H4 (cell line): ENCODE measurements around the gene PIAS1. TPM values are rescaled to one million over a fixed set of nuclear protein-coding genes. Genes with fewer than 3 reads are reported as not detected.
"Not testable (repeated sequence)": the region's sequence is repeated elsewhere in the genome, so short reads cannot be mapped to it uniquely, and the experiment has no call there.

Source experiments
- DNase-seq: peaks from one replicate; pipeline ENCODE4 v3.0.0-alpha.2; 2015; ENCODE audit warnings: low spot score
- total RNA-seq: library from RNA; depleted of rRNA; stranded (reverse); fragments of >200 nt; shearing (Covaris generic); gene quantifications from 2 replicates; pipeline ENCODE4 v1.2.3, GENCODE V29; 2014

The PIAS1 gene
- total RNA-seq, 1 experiment from 2014 or later = 15.8 TPM

DNA sequence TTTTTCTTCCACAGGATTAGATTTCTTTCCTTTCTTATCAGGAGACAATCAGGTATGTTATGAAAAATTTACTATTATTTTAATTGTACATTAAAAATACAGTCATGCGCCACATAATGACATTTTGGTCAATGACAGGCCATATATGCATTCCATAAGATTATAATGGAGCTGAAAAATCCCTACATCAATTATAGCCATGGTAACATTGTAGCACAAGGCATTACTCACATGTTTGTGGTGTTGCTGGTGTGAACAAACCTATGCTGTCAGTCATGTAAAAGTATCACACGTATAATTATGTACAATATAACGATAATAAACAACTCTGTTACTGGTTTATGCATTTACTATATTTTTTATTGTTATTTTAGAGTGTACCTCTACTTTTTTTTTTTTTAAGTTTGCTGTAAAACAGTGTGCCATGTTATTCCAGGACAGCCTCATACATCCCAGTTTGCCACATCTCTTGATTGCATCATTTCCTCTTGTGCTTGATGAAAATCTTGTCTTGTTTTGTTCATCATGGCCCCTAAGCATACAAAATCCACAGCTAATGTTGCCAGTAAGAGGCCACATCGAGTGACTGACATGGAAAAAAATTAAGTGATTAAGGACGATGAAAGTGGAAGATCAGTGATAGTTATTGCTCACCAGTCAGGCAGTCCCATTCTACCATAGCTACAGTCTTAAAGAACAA, 129.7 kb downstream of the PIAS1 start:
- no peak for DNase-seq

DNA sequence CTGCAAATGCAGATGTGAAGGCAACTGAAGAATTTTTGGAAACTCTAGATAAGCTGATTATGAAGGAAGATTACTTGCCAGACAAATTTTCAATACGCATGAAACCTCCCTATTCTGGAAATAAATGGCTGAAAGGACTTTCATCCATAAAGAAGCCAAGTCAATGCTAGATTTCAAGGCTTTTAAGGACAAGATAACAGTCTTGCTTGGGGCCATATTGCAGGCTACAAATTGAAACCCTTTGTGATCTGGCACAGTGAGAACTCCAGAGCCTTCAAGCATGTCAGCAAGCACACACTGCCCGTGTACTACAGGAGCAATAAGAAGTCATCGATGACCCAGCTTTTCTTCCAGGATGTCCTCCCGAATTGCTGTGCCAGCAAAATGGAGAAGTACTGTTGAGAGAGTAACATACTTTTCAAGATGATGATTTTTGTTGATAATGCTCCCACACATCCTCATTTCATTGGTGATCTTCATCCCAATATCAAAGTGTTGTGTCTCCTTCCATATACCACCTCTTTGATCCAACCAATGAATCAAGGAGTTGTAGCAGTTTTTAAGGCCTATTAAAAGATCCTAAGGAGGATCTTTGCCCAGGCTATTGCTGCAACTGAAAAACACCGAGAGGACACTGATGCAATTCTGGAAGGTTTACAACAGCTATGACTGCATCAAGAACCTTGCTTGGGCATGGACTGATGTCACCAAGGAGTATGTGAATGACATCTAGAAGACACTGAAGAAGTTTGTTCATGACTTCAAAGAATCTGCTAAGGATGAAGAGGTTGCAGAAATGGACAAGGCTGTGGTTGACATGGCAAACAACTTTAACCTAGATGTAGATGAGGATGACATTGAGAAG, 130.7 kb downstream of the PIAS1 start:
- no peak for DNase-seq

DNA sequence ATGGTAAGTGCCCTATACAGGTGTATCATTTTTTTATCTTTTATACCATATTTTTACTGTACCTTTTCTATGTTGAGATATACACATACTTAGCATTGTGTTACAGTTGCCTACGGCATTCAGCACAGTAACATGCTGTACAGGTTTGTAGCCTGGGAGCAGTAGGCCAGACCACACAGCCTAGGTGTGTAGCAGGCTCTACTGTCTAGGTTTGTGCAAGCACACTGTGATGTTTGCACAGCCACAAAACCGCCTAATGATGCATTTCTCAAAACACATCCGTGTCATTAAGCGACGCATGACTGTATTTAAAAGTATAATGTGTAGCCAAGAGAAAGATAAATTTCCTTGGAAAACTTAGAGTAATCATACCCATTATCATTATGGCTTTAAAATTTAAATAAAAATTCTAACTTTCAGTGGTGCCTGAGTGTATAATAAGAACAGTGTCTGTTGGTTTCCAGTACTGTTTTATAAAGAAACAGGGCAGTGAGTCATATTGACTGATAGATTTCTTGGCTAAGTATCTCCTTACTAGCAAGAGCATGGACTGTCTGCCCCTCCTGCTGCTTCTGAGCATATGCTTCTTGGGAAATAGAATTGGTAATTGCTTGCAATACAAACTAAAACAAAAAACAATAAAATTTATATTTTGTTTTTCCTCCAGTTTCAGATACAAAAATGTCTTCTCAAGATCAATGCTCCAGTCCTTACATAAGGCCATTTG, 132.7 kb downstream of the PIAS1 start:
- no peak for DNase-seq

DNA sequence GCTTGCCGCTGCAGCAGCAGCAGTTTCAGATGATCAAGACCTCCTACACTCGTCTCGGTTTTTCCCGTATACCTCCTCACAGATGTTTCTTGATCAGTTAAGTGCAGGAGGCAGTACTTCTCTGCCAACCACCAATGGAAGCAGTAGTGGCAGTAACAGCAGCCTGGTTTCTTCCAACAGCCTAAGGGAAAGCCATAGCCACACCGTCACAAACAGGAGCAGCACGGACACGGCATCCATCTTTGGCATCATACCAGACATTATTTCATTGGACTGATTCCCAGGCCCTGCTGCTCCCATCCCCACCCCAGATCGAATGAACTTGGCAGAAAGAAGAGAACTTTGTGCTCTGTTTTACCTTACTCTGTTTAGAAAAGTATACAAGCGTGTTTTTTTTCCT, 133.4 kb downstream of the PIAS1 start:
- peak; percentile 83 for DNase-seq

DNA sequence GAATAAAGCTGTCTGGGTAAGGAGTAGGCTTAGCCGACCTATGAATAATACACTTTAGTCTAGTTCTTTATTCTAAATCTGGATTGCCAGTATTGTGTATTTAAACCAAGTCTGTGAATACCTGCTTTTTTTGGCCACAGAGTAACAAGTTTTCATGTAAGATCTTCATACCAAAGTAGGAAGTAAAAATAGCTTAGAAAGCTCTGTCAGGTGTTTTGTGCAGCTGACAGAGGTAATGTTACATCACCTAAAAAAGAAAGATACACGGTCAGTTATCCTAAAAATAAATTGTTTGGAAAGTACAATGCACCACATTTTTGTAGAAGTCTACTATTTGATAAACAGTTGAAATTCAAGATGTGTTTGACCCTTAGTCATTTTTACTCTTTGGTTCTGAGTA, 134.5 kb downstream of the PIAS1 start:
- no peak for DNase-seq

DNA sequence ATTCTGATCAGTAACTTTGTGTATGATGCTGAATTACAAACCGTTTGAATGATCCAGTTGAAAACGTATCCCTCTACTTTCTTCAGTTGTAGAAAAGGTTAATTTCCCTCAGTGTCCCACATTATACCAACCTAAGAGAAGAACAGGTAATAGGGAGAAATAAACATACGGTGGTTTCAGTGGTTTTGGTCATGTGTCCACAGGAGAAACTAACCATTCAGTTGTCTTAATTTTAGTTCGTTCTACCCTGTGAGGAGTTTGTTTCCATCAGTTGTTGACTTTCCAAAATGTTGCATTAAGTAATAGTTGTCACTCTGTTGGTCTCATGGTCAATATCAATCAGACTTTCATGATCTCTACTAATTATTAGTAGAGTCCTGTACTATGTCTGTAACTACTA, 135.9 kb downstream of the PIAS1 start:
- no peak for DNase-seq

- DNase-seq = no peak
These were observed 137.4 kb downstream of the PIAS1 start for GRCh38 chr15:68191555-68191954.

DNA sequence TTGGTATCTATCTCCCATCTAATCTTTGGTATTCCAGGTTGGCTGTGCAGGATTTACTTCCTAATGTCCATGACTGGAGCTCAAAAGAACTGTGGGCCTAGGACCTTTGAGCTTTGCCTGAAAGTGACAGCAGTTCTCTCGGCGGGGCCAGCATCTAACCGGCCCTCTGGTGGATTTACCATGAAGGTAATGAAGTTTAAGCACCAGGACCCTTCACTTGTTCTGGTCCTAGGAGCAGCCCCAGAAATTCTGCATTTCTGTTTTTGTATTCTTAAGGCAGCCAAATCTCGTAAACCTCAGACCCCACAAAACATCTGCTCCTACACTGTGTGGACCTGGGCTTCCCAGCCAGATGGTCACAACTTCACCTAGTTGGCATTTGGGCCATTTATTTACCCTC, 138.0 kb downstream of the PIAS1 start:
- no peak for DNase-seq

DNA sequence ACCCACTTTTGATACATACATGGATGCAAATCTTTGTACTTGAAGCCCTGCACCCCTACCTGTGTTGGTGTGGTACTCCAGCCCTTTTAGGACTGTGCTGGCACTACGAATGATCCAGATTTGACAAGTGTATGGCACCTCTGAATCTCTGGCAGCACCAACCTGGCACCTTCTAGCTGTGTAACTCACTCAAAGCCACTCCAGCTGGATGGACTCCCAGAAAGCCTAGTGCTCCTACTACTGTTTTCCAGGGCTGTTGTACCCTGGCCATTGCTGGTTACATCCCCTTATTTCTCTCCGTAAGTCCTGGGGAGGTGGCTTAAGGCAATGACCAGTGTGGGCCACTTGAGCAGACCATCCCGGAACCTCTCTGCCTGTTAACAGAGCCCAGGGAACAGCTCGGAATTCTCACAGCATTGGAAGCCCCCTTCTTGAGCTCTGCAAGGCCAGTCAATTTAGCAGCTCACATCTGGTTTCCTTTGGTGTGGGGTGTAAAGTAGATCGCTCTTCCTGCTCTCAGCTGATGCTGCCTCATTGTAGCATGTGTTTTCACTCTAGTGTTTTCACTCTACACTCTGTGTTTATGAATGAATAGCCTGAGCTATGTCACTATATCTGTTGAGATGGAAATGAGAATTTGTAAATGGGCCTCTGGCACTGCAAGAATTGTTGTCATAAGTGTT, 138.8 kb downstream of the PIAS1 start:
- DNase-seq = no peak

- no peak for DNase-seq
These were observed 141.4 kb downstream of the PIAS1 start for GRCh38 chr15:68195336-68196112.

DNA sequence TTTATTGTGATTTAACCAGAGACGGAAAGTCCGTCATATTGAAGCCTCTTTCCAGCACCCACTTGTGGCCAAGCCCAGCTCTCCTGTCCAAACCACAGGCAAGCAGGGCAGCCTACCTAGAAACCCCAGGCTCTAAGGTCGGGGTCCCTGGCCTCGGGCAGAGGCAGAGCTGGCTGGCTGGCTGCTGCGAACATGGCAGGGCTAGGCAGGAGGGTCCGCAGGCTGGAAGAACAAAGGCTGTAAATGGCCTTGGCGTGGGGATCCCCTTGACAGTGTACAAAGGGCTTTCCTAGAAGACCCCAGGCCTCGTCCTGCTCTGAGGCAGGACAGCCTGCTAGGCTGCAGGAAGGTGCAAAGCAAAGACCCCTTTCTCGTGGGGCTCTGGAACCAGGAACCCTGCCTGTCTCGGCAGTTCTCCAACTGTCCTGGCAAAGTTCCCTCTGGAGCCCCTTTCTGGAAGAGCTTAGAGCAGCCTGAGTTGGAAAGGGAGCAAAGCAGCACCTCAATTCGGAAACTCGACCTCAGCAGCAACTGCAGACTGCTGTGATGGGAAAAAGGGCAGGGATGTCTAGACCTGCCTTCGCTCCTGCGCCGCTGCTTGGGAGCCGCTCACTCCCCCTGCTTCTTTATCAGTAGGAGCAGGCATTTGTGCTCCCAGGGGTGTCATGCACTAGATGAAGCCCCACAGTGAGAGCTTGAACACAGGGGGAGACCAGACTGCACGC, 142.5 kb downstream of the PIAS1 start:
- DNase-seq = no peak

GRCh38 chr15:68197170-68197492, 143.0 kb downstream of the PIAS1 start:
- no peak for DNase-seq

DNA sequence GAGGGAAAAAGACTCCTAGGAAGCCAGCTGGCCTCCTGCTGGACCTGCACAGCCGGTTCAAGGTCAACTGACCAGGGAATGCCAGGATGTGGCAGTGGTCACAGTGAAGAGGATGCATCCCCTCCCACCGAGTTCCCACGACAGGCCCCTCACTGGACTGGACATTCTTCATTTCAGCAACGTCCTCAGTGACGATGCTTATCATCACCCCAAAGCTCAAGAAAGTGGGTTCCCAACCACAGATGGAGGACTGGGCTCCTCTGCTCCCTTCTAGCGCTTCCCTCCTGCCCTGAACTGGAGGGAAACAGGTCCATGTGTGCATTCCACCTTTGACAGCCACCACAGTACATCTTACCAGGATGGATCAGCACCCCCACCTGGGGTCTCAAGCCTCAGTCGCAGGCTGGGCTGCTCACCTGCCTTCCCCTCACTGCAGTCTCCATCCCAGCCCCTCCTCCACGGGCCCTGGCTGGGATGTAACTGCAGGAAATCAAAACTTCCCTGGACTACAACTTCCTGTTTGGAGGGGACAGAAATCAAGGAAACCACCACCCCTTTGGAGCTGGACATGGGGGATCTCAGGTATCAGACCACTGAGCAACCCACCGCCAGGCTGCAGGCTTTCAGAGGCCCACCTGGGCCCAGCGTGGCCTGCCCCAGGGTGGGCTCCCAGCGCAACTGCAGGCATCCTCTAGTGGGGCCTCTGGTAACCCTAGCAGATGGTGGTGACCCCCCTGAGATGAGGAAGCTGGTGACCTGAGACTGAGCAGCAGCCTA, 143.7 kb downstream of the PIAS1 start:
- DNase-seq = no peak

- DNase-seq = no peak
These were observed 145.2 kb downstream of the PIAS1 start for GRCh38 chr15:68199340-68199739.

- no peak for DNase-seq
These were observed 146.1 kb downstream of the PIAS1 start for GRCh38 chr15:68200016-68200861.

DNA sequence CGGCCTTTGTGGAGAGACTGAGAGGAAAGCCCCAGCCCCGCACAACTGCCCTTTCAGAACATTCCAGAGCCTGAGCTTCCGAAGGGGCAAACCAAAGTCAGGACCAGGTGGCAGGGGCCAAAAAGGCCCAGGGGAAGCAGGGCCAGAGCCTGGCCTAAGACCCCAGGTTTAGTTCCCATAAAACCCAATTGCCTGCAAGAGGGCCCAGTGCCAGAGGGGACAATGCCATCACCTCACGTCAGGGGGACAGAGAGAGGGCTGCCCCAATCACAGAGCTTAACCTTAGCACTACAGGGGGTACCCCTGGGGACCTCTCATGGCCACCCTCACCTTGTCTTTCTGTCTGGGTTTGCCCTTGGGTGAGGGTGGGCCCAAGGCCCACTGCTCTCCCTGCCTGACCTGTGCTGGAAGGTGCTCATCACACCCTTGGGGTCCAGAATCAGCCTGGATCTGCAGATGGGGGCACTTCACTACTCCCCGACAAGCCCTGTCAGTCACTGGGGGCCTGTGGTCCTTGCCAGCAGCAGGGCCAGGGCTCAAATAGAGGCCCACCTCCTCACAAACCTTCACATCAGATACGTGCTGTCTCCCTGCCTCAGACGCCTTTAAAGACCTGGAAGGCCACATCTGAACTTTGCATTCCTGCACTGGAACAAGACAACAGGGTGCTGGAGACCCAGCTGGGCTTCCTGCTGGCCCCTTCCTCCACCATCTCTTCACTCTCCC, 147.2 kb downstream of the PIAS1 start:
- no peak for DNase-seq

DNA sequence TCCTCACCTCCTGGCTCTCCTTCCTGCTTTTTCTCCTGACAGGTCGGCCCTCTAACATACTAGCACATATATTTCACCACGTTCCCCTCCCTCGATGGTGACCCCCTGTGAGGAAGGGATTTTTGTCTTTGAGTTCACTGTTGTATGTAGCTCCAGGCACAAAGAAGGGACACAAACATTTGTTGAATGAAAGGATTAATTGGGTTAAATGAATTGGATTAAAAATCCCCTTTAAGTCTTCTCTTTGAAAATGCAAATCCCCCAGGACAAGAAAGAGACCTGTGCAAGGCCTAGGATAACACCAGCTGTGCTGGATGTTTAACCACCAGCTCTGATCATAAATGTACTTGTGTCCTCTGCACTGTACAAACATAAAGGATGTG, 147.8 kb downstream of the PIAS1 start:
- no peak for DNase-seq

DNA sequence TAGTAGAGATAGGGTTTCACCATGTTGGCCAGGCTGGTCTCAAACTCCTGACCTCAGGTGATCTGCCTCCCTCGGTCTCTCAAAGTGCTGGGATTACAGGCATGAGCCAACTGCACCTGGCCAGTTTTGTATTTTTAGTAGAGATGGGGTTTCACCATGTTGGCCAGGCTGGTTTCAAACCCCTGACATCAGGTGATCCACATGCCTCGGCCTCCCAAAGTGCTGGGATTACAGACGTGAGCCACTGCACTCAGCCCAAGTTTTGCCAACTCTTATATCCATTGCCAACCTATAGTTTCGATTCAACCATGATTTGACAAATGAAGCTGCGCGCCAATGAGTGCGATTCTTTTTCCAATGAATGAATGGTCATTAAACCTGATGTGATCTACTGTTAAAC, 148.9 kb downstream of the PIAS1 start:
- DNase-seq = not testable (repeated sequence)
